Activated naive CD4-positive, alpha-beta T cell treated with anti-CD3 and anti-CD28 coated beads, Interleukin-2, amount 50 U/mL, for 16 hours (primary cell): ENCODE results near the gene AVP.

Experiments used
- DNase-seq: peaks from one replicate; pipeline ENCODE4 v3.0.0-alpha.2; 2020

The AVP gene

DNA sequence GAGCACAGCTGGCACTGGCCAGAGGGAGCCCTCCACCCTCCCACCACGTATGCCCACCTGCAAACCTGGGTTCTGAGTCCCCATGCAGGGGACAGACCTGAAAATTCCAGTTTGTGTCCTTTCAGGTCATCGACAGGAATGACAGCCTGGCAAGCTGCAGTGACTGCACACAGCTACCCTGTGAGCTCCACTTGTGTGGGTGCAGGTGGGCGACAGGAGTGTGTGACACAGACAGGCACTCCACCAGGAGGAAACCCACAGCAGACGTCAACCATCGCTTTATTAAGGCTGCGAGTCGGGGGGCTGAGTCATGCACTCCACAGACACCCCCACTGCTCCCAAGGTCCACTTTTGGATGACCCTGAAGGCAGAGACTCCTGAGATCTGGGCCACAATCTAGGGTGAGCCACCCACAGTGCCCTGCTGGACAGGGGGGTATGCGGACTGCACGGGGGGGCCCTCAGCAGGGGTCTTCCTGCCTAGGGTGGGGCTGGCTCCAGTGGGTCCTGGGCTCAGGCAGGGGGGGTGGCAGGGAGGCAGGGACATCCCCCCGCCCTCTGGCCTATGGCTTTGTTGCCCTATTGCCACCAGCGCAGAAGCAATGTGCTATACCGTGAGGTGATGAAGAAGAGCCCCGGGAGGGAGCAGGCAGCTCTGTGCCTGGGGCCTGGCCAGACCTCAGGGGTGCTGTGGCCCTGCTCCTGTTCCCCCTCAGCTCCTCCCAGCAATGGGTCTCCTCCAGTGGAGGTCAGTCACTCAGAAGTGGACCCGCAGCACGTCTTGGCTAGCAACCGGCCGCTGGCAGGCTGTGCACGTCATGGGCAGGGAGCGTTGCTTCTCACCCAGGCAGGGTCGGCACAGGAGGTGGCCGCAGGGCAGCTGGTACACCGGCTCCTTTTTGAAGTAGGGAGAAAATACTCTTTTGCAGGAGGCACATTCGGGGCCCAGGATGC is 25.1 kb upstream of the AVP start:
- DNase-seq, result no peak

DNA sequence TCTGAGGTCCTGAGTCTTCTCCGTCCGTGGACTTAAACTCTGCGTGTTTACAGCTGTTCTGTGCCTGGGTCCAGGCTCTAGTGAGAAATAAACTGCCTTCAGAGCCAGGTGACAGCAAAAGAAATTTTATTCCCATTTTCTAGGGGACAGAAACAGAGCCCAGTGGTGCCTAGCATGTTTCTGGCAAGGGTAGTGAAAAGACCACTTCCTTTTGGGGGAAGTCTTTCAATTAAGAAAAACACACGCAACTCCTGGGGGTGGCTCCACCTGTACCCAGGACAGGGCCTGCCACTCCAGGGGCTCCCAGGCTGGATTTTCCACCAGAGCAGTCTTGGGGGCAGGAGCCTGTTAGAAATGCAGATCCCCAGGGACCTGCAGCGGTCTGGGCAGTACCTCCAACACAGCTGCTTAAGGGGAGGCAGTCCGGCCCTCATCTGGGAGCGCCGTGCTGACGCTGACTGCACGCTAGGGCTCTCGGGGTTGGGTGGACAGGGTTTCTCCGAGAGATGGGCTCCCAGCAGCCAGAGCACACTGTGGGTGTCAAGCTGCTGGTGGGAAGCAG is 23.0 kb upstream of the AVP start:
- DNase-seq, result no peak

- DNase-seq, result no peak
Measured at GRCh38 chr20:3106658-3107463, 22.3 kb upstream of the AVP start.

- no peak for DNase-seq
Measured at GRCh38 chr20:3106185-3106584, 21.7 kb upstream of the AVP start.

DNA sequence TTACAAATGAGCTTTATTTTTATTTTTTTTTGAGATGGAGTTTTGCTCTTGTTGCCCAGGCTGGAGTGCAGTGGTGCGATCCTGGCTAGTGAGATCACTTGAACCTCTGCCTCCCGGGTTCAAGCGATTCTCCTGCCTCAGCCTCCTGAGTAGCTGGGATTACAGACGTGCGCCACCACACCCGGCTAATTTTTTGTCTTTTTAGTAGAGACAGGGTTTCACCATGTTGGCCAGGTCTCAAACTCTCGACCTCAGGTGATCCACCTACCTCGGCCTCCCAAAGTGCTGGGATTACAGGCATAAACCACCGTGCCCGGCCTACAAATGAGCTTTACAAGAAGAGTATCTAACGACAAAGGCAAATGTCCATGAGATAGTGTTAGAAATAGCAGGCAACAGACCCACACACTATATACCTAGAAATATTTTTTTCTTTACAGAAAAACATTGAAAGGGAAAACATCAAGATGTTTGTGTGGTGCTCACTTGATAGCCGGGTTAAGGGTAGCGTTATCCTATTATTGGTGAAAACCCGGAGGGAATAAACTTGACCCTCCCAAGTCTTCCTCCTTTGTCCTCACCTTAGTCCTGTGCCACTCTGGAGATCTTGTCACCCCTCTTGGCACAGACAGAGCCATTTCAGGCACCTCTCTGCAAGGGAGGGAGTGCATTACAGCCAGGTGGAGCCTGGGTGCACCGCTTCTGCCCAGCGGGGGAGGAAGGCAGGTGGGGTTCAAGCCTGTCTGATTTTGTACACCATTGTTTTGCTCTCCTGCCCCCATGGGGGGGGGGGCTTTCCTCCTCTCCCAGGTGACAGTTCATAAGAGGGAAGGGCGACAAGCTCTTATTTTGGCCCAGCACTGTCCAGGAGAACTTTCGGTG is 21.0 kb upstream of the AVP start:
- DNase-seq, result no peak

- DNase-seq, result no peak
Measured at GRCh38 chr20:3103369-3104032, 19.0 kb upstream of the AVP start.

GRCh38 chr20:3102575-3103368 is 18.2 kb upstream of the AVP start:
- no peak for DNase-seq

GRCh38 chr20:3101737-3102574 is 17.4 kb upstream of the AVP start:
- DNase-seq, result peak; percentile 56

- no peak for DNase-seq
Measured at GRCh38 chr20:3101251-3101650, 16.7 kb upstream of the AVP start.

GRCh38 chr20:3100480-3100879 is 16.0 kb upstream of the AVP start:
- no peak for DNase-seq

DNA sequence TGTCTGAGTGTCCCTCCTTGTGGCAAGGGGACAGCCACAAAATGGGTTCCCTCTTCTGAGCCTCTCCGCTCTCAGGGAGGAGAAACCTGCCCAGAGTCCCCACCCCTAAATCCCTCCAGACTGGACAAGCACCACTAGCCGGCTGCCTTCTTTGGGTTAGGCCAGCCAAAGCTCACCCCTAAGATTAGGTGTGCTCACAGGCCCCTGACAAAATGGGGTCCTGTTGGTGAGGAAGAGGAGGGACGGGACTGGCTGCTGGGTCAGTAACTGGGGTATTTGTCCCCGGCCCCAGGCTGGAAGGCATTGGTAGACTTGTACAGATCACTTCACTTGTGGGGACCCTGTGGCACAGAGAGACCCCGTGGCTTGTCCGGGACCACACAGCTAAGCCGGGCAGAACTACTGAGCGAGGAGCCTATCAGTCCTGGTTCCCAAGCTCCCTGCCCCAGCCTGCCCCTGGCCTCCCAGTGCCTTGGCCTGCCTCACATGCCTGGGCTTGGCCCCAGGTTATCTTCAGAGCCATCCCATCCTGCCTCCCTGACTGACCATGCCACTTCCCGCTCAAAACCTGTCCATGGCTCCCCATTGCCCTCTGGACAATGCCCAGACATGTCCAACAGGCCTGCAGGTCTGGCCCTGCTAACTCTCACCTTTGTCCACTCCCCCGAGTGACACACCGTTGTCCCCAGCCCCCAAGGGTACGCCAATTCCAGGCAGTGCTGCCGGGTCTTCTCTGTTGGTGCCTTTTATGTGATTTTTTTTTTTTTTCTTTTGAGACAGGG is 10.5 kb upstream of the AVP start:
- no peak for DNase-seq

- peak; percentile 23 for DNase-seq
Measured at GRCh38 chr20:3093861-3094361, 9.4 kb upstream of the AVP start.

GRCh38 chr20:3092611-3093379 is 8.3 kb upstream of the AVP start:
- DNase-seq, result peak; percentile 63

DNA sequence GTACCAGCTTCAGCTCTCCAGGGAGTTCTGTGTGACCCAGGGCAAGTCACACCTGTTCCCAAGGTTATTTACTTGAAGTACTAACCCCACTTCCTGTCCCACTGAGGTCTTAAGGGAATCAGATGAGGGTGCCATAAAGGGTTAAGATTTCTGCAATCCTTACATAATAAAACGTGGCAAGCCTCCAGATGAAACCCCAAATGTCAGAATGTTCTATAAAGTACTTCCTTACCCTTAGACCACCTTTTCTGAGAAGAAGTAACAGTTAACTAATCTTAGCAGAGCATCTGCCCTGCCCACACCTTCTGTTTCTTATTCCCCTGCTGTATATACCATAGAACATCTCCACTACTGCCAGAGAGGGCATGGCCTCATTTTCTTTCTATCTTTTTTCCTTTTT is 6.0 kb upstream of the AVP start:
- no peak for DNase-seq

- DNase-seq, result no peak
Measured at GRCh38 chr20:3088031-3088430, 3.5 kb upstream of the AVP start.

- no peak for DNase-seq
Measured at GRCh38 chr20:3085571-3086072, 1.1 kb upstream of the AVP start.

GRCh38 chr20:3084986-3085360 is 449 bp upstream of the AVP start:
- no peak for DNase-seq
